HCT116 (cell line): Measurements from ENCODE around the gene NDUFS4.

Experiments used
- EZH2 ChIP-seq: fragments of 200-600 bp; sonication (generic); IDR thresholded peaks from 2 replicates; pipeline ENCODE4 v1.6.1; 2017; ENCODE audit warnings: antibody characterized with exemption, mixed run types
- POLR2AphosphoS5 ChIP-seq: IDR thresholded peaks from 2 replicates; pipeline ENCODE4 v1.6.1; 2011; ENCODE audit warnings: mild to moderate bottlenecking, low read depth, low read length, moderate library complexity
- TF ChIP-seq, protein P1 (sequence below), 3 experiments: fragments of 200-600 bp in 1 of 3; sonication (generic) in 1 of 3; IDR thresholded peaks in 2 of 3; conservative IDR thresholded peaks in 1 of 3; 2 replicates each; pipeline ENCODE4 v1.5.1; 2012 to 2017; ENCODE audit warnings: low read depth in 2 of 3, low read length in 2 of 3, antibody characterized with exemption in 1 of 3, borderline replicate concordance in 1 of 3, control low read depth in 1 of 3, mild to moderate bottlenecking in 1 of 3, mixed read lengths in 1 of 3, mixed run types in 1 of 3, moderate library complexity in 1 of 3; ENCODE audit not compliant: insufficient read depth in 1 of 3

DNA sequence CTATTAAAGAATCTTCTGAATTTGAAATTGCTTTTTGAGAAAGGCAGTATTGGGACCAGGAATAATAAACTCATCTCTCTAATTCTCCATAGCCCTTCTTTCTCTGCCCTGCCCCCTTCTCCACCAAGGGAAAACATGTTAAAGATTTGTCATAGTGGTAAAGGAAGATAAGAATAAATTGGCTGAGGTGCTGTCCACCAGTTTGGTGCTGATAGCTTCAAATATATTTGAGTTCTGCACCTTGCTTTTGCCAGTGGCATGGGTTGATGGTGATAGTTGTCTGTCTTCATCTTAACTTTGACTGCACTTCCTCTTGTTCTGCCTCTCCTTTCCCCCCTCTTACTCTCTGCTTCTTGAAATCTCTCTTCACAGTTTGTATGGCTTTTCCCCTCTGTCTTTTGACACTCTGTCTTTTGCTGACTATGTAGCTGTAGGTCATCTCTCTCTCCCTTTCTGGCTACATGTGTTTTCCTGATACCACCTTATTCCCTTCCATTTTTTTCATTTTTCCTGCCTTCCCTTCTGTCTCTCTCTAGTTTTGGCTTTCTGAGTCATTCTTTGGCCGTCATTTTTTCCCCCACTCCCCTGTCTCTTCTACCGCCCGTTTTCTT is 56.6 kb downstream of the NDUFS4 start:
- TF ChIP-seq, protein P1, sequence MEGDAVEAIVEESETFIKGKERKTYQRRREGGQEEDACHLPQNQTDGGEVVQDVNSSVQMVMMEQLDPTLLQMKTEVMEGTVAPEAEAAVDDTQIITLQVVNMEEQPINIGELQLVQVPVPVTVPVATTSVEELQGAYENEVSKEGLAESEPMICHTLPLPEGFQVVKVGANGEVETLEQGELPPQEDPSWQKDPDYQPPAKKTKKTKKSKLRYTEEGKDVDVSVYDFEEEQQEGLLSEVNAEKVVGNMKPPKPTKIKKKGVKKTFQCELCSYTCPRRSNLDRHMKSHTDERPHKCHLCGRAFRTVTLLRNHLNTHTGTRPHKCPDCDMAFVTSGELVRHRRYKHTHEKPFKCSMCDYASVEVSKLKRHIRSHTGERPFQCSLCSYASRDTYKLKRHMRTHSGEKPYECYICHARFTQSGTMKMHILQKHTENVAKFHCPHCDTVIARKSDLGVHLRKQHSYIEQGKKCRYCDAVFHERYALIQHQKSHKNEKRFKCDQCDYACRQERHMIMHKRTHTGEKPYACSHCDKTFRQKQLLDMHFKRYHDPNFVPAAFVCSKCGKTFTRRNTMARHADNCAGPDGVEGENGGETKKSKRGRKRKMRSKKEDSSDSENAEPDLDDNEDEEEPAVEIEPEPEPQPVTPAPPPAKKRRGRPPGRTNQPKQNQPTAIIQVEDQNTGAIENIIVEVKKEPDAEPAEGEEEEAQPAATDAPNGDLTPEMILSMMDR (IDR thresholded peaks at IDR 0.05 in 2 of 3, conservative IDR thresholded peaks at IDR 0.05 in 1 of 3; ENCODE audit: borderline replicate concordance in 1 of 3, insufficient read depth in 1 of 3, low read depth in 2 of 3, low read length in 2 of 3) = no peak
- TF ChIP-seq EZH2 = no peak
- TF ChIP-seq POLR2AphosphoS5 = no peak
